ENCODE data around the gene CDH4. TPM values are rescaled to one million over a fixed set of nuclear protein-coding genes. Genes with fewer than 3 reads are reported as not detected.

Gene CDH4
- total and polyA plus RNA-seq, 2 donors (not counting 1 experiment from before 2014, with no cell fraction given), result not detected

DNA sequence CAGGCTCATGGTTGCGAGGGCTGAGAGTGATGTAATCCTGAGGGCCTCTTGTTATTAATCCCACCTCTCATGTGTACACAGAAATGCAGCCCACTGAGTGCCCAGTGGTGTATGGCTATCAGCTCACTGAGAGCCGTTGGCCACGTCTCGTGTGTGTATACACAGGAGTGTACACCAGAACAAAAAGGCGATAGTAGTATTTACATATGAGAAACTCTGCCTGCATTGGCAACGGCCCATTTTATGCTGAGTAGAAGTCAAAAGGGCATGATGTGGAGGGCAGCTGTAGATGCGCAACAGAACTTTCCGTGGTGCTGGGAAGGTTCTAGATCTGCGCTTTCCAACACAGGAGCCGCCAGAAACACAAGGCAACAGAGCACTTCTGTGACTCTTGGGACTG, 28.9 kb upstream of the CDH4 start:
- Histone ChIP-seq H3K4me1 (ENCODE audit: control insufficient read depth in 2 of 2, insufficient read depth in 2 of 2, low read length in 2 of 2) (no peaks in the 10 kb centered on the region), H3K27me3 (replicated peaks in 1 of 4; ENCODE audit: control extremely low read depth in 1 of 4, control insufficient read depth in 3 of 4, insufficient read depth in 4 of 4, low read length in 3 of 4) (no peaks in the 10 kb centered on the region), H3K9me3 (ENCODE audit: control extremely low read depth in 1 of 3, control insufficient read depth in 2 of 3, insufficient read depth in 1 of 3, low read length in 2 of 3) (peaks cover 0 to 8% (median 0%) of the 10 kb centered on the region in 3 donors), H3K9ac (ENCODE audit: low read length) (no peak overlapping the region), H3K36me3 (replicated peaks in 1 of 2; ENCODE audit: control extremely low read depth in 1 of 2, control insufficient read depth in 1 of 2, extremely low read depth in 1 of 2, insufficient read depth in 2 of 2, low read length in 1 of 2) (no peaks in the 10 kb centered on the region), H3K4me3 (ENCODE audit: control extremely low read depth in 1 of 5, extremely low read depth in 1 of 5, insufficient read depth in 1 of 5, low read depth in 2 of 5, low read length in 4 of 5) (no peak overlapping the region), H3K27ac (ENCODE audit: low read length in 2 of 2) (no peak overlapping the region), H4K20me1 (ENCODE audit: control insufficient read depth, insufficient read depth, low read length, poor library complexity, severe bottlenecking) (no peaks in the 10 kb centered on the region), H3K79me2 (ENCODE audit: control insufficient read depth, insufficient read depth, low read length) (no peaks in the 10 kb centered on the region), H2AFZ (ENCODE audit: insufficient read depth, low read depth, low read length, poor library complexity, severe bottlenecking) (no peak overlapping the region), H3K4me2 (replicated peaks; ENCODE audit: low read depth, low read length, poor library complexity, severe bottlenecking) (no peak overlapping the region)
- peaks cover 5% of the 10 kb centered on the region for H3K9me3 Mint-ChIP-seq (ENCODE audit: insufficient read depth)
- ChIA-PET POLR2A (no interaction called here), CTCF (interaction anchor here (0.5 kb wide), 1 partner anchor 9 kb away, joined by 3 read pairs; no protein-coding TSS in a partner anchor)
- intact Hi-C loops (cut with micrococcal nuclease), result no loop called here
- no peak overlapping the region for H3K4me3 Mint-ChIP-seq
- TF ChIP-seq CTCF (IDR thresholded peaks at IDR 0.05) (no peak), EZH2 (IDR thresholded peaks at IDR 0.05; ENCODE audit: borderline replicate concordance, insufficient read depth, low read depth, low read length, poor library complexity, severe bottlenecking) (no peak)
- no peaks in the 10 kb centered on the region for H3K4me1 Mint-ChIP-seq
- WGBS (ENCODE audit: insufficient coverage), result 94% methylated on average over 10 of the region's 10 CpGs
- no peak for DNase-seq
- H3K27ac Mint-ChIP-seq, result no peak overlapping the region
- ATAC-seq (ENCODE audit: low read depth), result no peak
- no peaks in the 10 kb centered on the region for H3K27me3 Mint-ChIP-seq

GRCh38 chr20:61230166-61230565, 21.9 kb upstream of the CDH4 start:
- WGBS (ENCODE audit: insufficient coverage), result 81% methylated on average over 6 of the region's 9 CpGs
- ChIA-PET CTCF (no interaction called here), POLR2A (no interaction called here)
- Histone ChIP-seq H3K36me3 (replicated peaks in 1 of 2; ENCODE audit: control extremely low read depth in 1 of 2, control insufficient read depth in 1 of 2, extremely low read depth in 1 of 2, insufficient read depth in 2 of 2, low read length in 1 of 2) (no peaks in the 10 kb centered on the region), H3K9ac (ENCODE audit: low read length) (no peak overlapping the region), H3K4me3 (ENCODE audit: control extremely low read depth in 1 of 5, extremely low read depth in 1 of 5, insufficient read depth in 1 of 5, low read depth in 2 of 5, low read length in 4 of 5) (no peak overlapping the region), H3K4me1 (ENCODE audit: control insufficient read depth in 2 of 2, insufficient read depth in 2 of 2, low read length in 2 of 2) (no peaks in the 10 kb centered on the region), H3K4me2 (replicated peaks; ENCODE audit: low read depth, low read length, poor library complexity, severe bottlenecking) (no peak overlapping the region), H3K9me3 (ENCODE audit: control extremely low read depth in 1 of 3, control insufficient read depth in 2 of 3, insufficient read depth in 1 of 3, low read length in 2 of 3) (peaks cover 0 to 24% (median 0%) of the 10 kb centered on the region in 3 donors), H4K20me1 (ENCODE audit: control insufficient read depth, insufficient read depth, low read length, poor library complexity, severe bottlenecking) (no peaks in the 10 kb centered on the region), H3K79me2 (ENCODE audit: control insufficient read depth, insufficient read depth, low read length) (no peaks in the 10 kb centered on the region), H3K27me3 (replicated peaks in 1 of 4; ENCODE audit: control extremely low read depth in 1 of 4, control insufficient read depth in 3 of 4, insufficient read depth in 4 of 4, low read length in 3 of 4) (no peaks in the 10 kb centered on the region), H2AFZ (ENCODE audit: insufficient read depth, low read depth, low read length, poor library complexity, severe bottlenecking) (no peak overlapping the region), H3K27ac (ENCODE audit: low read length in 2 of 2) (no peak overlapping the region)
- no peak for TF ChIP-seq EZH2 (IDR thresholded peaks at IDR 0.05; ENCODE audit: borderline replicate concordance, insufficient read depth, low read depth, low read length, poor library complexity, severe bottlenecking)
- TF ChIP-seq CTCF (IDR thresholded peaks at IDR 0.05), result no peak
- DNase-seq (no peak), ATAC-seq (ENCODE audit: low read depth) (no peak)
- H3K27me3 Mint-ChIP-seq, result no peaks in the 10 kb centered on the region
- no peak overlapping the region for H3K4me3 Mint-ChIP-seq
- peaks cover 8% of the 10 kb centered on the region for H3K9me3 Mint-ChIP-seq (ENCODE audit: insufficient read depth)
- intact Hi-C loops (cut with micrococcal nuclease), result no loop called here
- H3K27ac Mint-ChIP-seq, result no peak overlapping the region
- H3K4me1 Mint-ChIP-seq, result no peaks in the 10 kb centered on the region

Measured in B cell (primary cell).